Cardiac septum (tissue), 1 donor: ENCODE results near the gene LIN7B. TPM values are rescaled to one million over a fixed set of nuclear protein-coding genes. Genes with fewer than 3 reads are reported as not detected.
A peak's percentile ranks its signal among the peaks of the same experiment; 100 is the strongest.

Experiments
- DNase-seq: peaks from one replicate; pipeline ENCODE4 v3.0.0-alpha.2; 2020; ENCODE audit warnings: low spot score
- intact Hi-C: fragments of 100-400 bp; cut with DNase I; formaldehyde crosslinking; loops from one replicate; pipeline ENCODE4 v1.14.0; 2022
- total RNA-seq: library from RNA; stranded (reverse); fragmentation: NEBNext Ultra II Directional; extraction: Animal tissue kit (Norgen Biotek cat#: 25700); gene quantifications from one replicate; pipeline ENCODE4 v1.2.1, GENCODE V29; 2021
- donor health status: DM: no; HTN: no; CAD: no.

Gene LIN7B
- total RNA-seq, 1 donor from 2014 or later = 24.7 TPM

- DNase-seq = no peak
- intact Hi-C loops = no loop called here
Measured at GRCh38 chr19:49092686-49093085, 21.5 kb upstream of the LIN7B start.

- peak; percentile 83 for DNase-seq
- intact Hi-C loops = loop anchor here (5.0 kb wide), 1 partner anchor 53 kb away; no protein-coding TSS in a partner anchor
Measured at GRCh38 chr19:49094505-49095482, 19.4 kb upstream of the LIN7B start.

GRCh38 chr19:49097453-49098288, 16.5 kb upstream of the LIN7B start:
- DNase-seq = peak; percentile 84

GRCh38 chr19:49098795-49099194, 15.4 kb upstream of the LIN7B start:
- intact Hi-C loops = loop anchor here (2.0 to 5.0 kb wide), 2 partner anchors 49 to 100 kb away; no protein-coding TSS in a partner anchor
- no peak for DNase-seq

More at GRCh38 chr19:49097453-49098288, 16.5 kb upstream of the LIN7B start:
- intact Hi-C loops = loop anchor here (2.0 to 5.0 kb wide), 2 partner anchors 50 to 101 kb away; no protein-coding TSS in a partner anchor

- intact Hi-C loops = no loop called here
- no peak for DNase-seq
Measured at GRCh38 chr19:49101160-49101559, 13.0 kb upstream of the LIN7B start.

- no peak for DNase-seq
- intact Hi-C loops = no loop called here
Measured at GRCh38 chr19:49102303-49102702, 11.9 kb upstream of the LIN7B start.

GRCh38 chr19:49103331-49104085, 10.7 kb upstream of the LIN7B start:
- no peak for DNase-seq
- intact Hi-C loops = no loop called here

GRCh38 chr19:49104229-49104864, 9.8 kb upstream of the LIN7B start:
- intact Hi-C loops = no loop called here

GRCh38 chr19:49106648-49107135, 7.5 kb upstream of the LIN7B start:
- peak; percentile 77 for DNase-seq
- intact Hi-C loops = no loop called here

More at GRCh38 chr19:49104229-49104864, 9.8 kb upstream of the LIN7B start:
- no peak for DNase-seq

GRCh38 chr19:49107625-49108459, 6.3 kb upstream of the LIN7B start:
- DNase-seq = no peak
- intact Hi-C loops = no loop called here

- intact Hi-C loops = no loop called here
- no peak for DNase-seq
Measured at GRCh38 chr19:49109051-49109450, 5.1 kb upstream of the LIN7B start.

GRCh38 chr19:49109569-49110233, 4.5 kb upstream of the LIN7B start:
- intact Hi-C loops = no loop called here
- DNase-seq = no peak

- no peak for DNase-seq
- intact Hi-C loops = no loop called here
Measured at GRCh38 chr19:49110567-49110966, 3.6 kb upstream of the LIN7B start.

- no peak for DNase-seq
- intact Hi-C loops = no loop called here
Measured at GRCh38 chr19:49111218-49111998, 2.8 kb upstream of the LIN7B start.

- no peak for DNase-seq
- intact Hi-C loops = loop anchor here (2.0 kb wide), 1 partner anchor 28 kb away; no protein-coding TSS in a partner anchor
Measured at GRCh38 chr19:49114630-49115363, 627 bp downstream of the LIN7B start.

- DNase-seq = no peak
- intact Hi-C loops = no loop called here
Measured at GRCh38 chr19:49116544-49116943, 2.4 kb downstream of the LIN7B start.
